Lower lobe of right lung (tissue), 2 donors: ENCODE results near the gene GBGT1. TPM values are rescaled to one million over a fixed set of nuclear protein-coding genes. Genes with fewer than 3 reads are reported as not detected.
"Not testable (repeated sequence)": the region's sequence is repeated elsewhere in the genome, so short reads cannot be mapped to it uniquely, and the experiment has no call there.

Experiments
- ATAC-seq, 2 donors: fragments of 200-7000 bp; cut with Tn5 transposase; one replicate each; pipeline ENCODE4 v1.9.1; 2020 to 2022; ENCODE audit warnings: mild to moderate bottlenecking in 2 of 2, moderate library complexity in 2 of 2
- DNase-seq: peaks from one replicate; pipeline ENCODE4 v3.0.0-alpha.2; 2020
- H3K27ac ChIP-seq: fragments of 200-600 bp; one replicate; pipeline ENCODE4 v1.8.0; 2022
- H3K27me3 ChIP-seq: fragments of 200-600 bp; one replicate; pipeline ENCODE4 v1.8.0; 2022; ENCODE audit warnings: low read depth
- H3K36me3 ChIP-seq: fragments of 200-600 bp; one replicate; pipeline ENCODE4 v1.8.0; 2022; ENCODE audit warnings: mild to moderate bottlenecking
- H3K4me1 ChIP-seq: fragments of 200-600 bp; one replicate; pipeline ENCODE4 v1.8.0; 2022
- H3K4me3 ChIP-seq: fragments of 200-600 bp; one replicate; pipeline ENCODE4 v1.8.0; 2022; ENCODE audit warnings: mild to moderate bottlenecking
- H3K9me3 ChIP-seq: fragments of 200-600 bp; one replicate; pipeline ENCODE4 v1.8.0; 2022
- intact Hi-C: fragments of 100-400 bp; cut with DNase I; formaldehyde crosslinking; loops from one replicate; pipeline ENCODE4 v1.11.0; 2022
- long read RNA-seq: library from polyadenylated mRNA; unstranded; transcript quantifications from one replicate; pipeline ENCODE4 v2.0.0, GENCODE V29; 2021
- total RNA-seq: library from RNA; stranded (reverse); fragmentation: NEBNext Ultra II Directional; extraction: Animal tissue kit (Norgen Biotek cat#: 25700); gene quantifications from one replicate; pipeline ENCODE4 v1.2.1, GENCODE V29; 2021
- TF ChIP-seq, protein P1 (sequence below): fragments of 200-600 bp; IDR thresholded peaks from one replicate; pipeline ENCODE4 v1.8.0; 2022; ENCODE audit warnings: antibody characterized with exemption, mild to moderate bottlenecking
- donor health status: DM: no; HTN: yes; CAD: no; lungs with severe emphysema.

Gene GBGT1
- total RNA-seq: 38.5 TPM
- long read RNA-seq, transcript GBGT1-203 (7 exons, 1,985 nt): major isoform, 8 of 30 reads
- long read RNA-seq, partial matches to known transcripts: 9 of 30 reads
- long read RNA-seq, other reads (novel, unspliced or antisense): 9 of 30 reads

GRCh38 chr9:133163504-133164172 is at the start of gene GBGT1:
Gene GBGT1 (minus strand): TSS chr9:133163914. CDS start chr9:133162412, 1,502 bp downstream.
- intact Hi-C loops: no loop called here
- Histone ChIP-seq H3K9me3 (no peaks in the 10 kb centered on the region), H3K4me1 (peaks cover 28% of the 10 kb centered on the region), H3K4me3 (peak within 1 kb of the TSS; percentile 76), H3K36me3 (peaks cover 13% of the 10 kb centered on the region), H3K27me3 (no peaks in the 10 kb centered on the region), H3K27ac (peak within 1 kb of the TSS; percentile 81)
- TF ChIP-seq, protein P1, sequence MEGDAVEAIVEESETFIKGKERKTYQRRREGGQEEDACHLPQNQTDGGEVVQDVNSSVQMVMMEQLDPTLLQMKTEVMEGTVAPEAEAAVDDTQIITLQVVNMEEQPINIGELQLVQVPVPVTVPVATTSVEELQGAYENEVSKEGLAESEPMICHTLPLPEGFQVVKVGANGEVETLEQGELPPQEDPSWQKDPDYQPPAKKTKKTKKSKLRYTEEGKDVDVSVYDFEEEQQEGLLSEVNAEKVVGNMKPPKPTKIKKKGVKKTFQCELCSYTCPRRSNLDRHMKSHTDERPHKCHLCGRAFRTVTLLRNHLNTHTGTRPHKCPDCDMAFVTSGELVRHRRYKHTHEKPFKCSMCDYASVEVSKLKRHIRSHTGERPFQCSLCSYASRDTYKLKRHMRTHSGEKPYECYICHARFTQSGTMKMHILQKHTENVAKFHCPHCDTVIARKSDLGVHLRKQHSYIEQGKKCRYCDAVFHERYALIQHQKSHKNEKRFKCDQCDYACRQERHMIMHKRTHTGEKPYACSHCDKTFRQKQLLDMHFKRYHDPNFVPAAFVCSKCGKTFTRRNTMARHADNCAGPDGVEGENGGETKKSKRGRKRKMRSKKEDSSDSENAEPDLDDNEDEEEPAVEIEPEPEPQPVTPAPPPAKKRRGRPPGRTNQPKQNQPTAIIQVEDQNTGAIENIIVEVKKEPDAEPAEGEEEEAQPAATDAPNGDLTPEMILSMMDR: no peak
- DNase-seq: peak; percentile 87
- peak; percentile 70 to 78 for ATAC-seq

DNA sequence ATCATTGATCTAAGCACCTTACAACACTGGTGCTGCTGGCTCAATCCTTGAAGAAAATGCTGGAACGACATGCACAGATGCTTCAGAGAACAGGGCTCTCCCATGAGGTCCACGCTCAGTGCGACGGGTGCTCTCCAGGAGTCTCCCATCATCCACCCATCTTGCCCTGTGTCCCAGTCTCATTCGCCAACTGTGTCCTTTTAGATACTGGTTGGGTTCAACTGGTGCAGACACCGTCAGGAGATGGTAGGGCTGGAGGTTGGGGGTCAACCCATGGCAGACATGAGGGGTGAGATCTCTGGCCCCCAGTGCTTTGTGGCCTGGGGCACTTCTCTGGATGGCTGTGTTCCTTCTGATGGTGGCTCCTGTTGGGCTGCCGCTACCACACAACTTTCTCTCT is 46.9 kb upstream of the GBGT1 start:
- H3K27ac ChIP-seq: no peak overlapping the region
- intact Hi-C loops: no loop called here

GRCh38 chr9:133210202-133210532 is 46.5 kb upstream of the GBGT1 start:
- H3K27ac ChIP-seq: no peak overlapping the region
- intact Hi-C loops: no loop called here
- DNase-seq (no peak), ATAC-seq (no peak)
- H3K36me3 ChIP-seq: no peaks in the 10 kb centered on the region
- no peaks in the 10 kb centered on the region for H3K4me1 ChIP-seq
- no peak overlapping the region for H3K4me3 ChIP-seq
- H3K27me3 ChIP-seq: peaks cover 9% of the 10 kb centered on the region
- H3K9me3 ChIP-seq: no peaks in the 10 kb centered on the region
- TF ChIP-seq, protein P1: no peak

More for the DNA sequence above, 46.9 kb upstream of the GBGT1 start:
- no peak for DNase-seq
- Histone ChIP-seq H3K4me1 (no peaks in the 10 kb centered on the region), H3K36me3 (no peaks in the 10 kb centered on the region), H3K9me3 (no peaks in the 10 kb centered on the region), H3K4me3 (no peak overlapping the region), H3K27me3 (peaks cover 9% of the 10 kb centered on the region)
- TF ChIP-seq, protein P1: no peak
- ATAC-seq: no peak

DNA sequence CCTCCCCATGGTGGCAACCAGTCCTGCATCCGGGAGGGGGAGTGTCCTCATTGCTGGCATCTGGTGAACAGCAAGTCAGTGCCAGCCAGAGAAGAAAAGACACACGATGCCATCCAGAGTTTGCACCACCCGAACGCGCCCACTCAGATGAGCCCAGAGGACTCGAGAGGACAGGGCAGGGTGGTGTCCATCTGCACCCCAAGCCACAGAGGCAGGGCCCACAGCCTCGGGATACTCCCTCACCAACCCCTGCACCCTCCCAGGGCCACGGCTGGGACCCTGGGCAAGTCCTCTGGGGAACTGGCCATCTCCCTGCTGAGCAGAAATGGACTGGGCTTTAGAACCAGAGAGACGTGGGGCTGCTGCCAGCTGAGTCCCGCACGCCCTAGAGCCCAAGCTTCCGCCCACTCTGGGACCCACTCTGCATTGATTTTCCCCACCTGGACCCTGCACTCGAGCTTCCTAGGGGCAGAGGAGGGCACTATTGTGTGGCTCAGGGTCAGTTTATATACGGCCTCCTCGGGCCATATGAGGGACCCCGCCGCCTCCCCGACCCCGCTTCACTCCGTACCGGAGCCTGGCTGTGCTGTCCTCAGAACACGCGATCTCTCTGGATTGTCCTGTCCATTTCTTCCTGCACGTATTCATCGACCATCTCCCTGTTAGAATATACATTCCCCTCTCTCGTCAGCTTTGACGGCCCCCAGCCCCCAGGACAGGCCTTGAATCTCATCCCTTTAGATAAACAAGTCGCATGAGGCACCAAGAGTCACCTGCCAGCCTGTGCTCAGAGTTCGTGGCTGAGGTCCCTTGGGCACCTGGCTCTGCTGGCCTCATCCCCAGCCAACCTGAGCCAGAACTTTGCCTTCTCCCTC is 45.9 kb upstream of the GBGT1 start:
- H3K36me3 ChIP-seq, H3K9me3 ChIP-seq, ATAC-seq, H3K4me1 ChIP-seq, H3K27ac ChIP-seq, H3K27me3 ChIP-seq, H3K4me3 ChIP-seq, DNase-seq, intact Hi-C loops: not testable (repeated sequence)

DNA sequence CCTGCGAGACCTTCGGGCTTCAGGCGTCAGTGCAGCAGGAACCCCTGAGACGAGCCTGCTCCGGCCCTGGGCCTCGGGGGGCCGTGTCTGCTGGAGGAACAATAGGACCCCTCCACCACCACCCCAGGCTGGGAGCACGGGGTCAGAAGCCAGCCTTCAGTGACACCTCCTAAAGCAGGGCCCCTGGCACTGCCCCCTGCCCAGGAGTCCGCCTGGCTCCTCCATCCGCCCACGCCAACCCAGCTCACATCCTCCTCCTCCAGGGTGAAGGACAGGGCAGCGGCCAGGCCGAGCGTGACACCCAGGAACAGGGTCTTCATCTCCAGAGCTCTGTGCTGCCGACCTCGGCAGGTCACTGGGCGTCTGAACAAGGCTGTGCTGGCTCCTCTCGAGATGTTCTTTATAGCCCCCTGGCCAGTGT is 45.2 kb upstream of the GBGT1 start, which contains the start of gene OBP2B:
TSS of gene OBP2B (minus strand) at position 371 of the 421 bp plus-strand sequence. CDS start at position 320, 51 bp downstream.
- H3K4me3 ChIP-seq, DNase-seq, H3K9me3 ChIP-seq, intact Hi-C loops, ATAC-seq, H3K27ac ChIP-seq, H3K36me3 ChIP-seq, H3K4me1 ChIP-seq, H3K27me3 ChIP-seq: not testable (repeated sequence)

GRCh38 chr9:133208171-133208879 is 44.6 kb upstream of the GBGT1 start:
- H3K9me3 ChIP-seq, H3K4me1 ChIP-seq, ATAC-seq, intact Hi-C loops, H3K36me3 ChIP-seq, DNase-seq, H3K4me3 ChIP-seq, H3K27me3 ChIP-seq, H3K27ac ChIP-seq: not testable (repeated sequence)
